Smooth muscle cell (in vitro differentiated cells): Measurements from ENCODE around the gene ITGA11. TPM values are rescaled to one million over a fixed set of nuclear protein-coding genes. Genes with fewer than 3 reads are reported as not detected.

Experiments used
- DNase-seq: peaks from one replicate; lab custom pipeline; 2025; ENCODE audit not compliant: unreplicated experiment; lab: John Stamatoyannopoulos, UW
- H2AFZ ChIP-seq: fragments of 200-600 bp; sonication (generic); 2 replicates; pipeline ENCODE4 v1.6.0; 2016; ENCODE audit warnings: antibody characterized with exemption, low read depth, mild to moderate bottlenecking
- H3F3A ChIP-seq: fragments of 200-600 bp; sonication (generic); 2 replicates; pipeline ENCODE4 v1.6.0; 2017; ENCODE audit warnings: antibody characterized with exemption, low read depth
- H3K27ac ChIP-seq: fragments of 200-600 bp; sonication (generic); 2 replicates; pipeline ENCODE4 v1.5.1; 2016; ENCODE audit warnings: low read depth, mild to moderate bottlenecking
- H3K27me3 ChIP-seq: fragments of 200-600 bp; sonication (generic); 2 replicates; pipeline ENCODE4 v1.6.1; 2016; ENCODE audit warnings: low read depth, mild to moderate bottlenecking
- H3K36me3 ChIP-seq: fragments of 200-600 bp; sonication (generic); 2 replicates; pipeline ENCODE4 v1.5.1; 2016; ENCODE audit warnings: low read depth
- H3K4me1 ChIP-seq: fragments of 200-600 bp; sonication (generic); 2 replicates; pipeline ENCODE4 v1.5.1; 2016; ENCODE audit warnings: low read depth
- H3K4me2 ChIP-seq: fragments of 200-600 bp; sonication (generic); 2 replicates; pipeline ENCODE4 v1.6.0; 2016; ENCODE audit warnings: mild to moderate bottlenecking
- H3K4me3 ChIP-seq: fragments of 200-600 bp; sonication (generic); 2 replicates; pipeline ENCODE4 v1.5.1; 2016; ENCODE audit warnings: mild to moderate bottlenecking
- H3K79me2 ChIP-seq: fragments of 200-600 bp; sonication (generic); 2 replicates; pipeline ENCODE4 v1.6.0; 2016; ENCODE audit warnings: low read depth, mild to moderate bottlenecking
- H3K9ac ChIP-seq: fragments of 200-600 bp; sonication (generic); 2 replicates; pipeline ENCODE4 v1.6.0; 2016; ENCODE audit warnings: low read depth
- H3K9me3 ChIP-seq: fragments of 200-600 bp; sonication (generic); replicated peaks from 2 replicates; pipeline ENCODE4 v1.5.1; 2016; ENCODE audit warnings: low read depth
- H4K20me1 ChIP-seq: fragments of 200-600 bp; sonication (generic); 2 replicates; pipeline ENCODE4 v1.6.0; 2016; ENCODE audit warnings: low read depth
- WGBS: methylation state at CpG from one replicate; pipeline ENCODE4 v1.1.7; 2016; ENCODE audit warnings: low lambda C conversion rate; 5-methylcytosine and 5-hydroxymethylcytosine counted together
- polyA plus RNA-seq: library from polyadenylated mRNA; unstranded; fragments of >200 nt; fragmentation: Nextera tagmentation; extraction: Ambion mirVana; gene quantifications from 2 replicates; pipeline ENCODE4 v1.2.1, GENCODE V29; 2016
- total RNA-seq: library from RNA; depleted of rRNA; stranded (reverse); fragments of >200 nt; gene quantifications from 2 replicates; pipeline ENCODE4 v1.2.3, GENCODE V29; 2014
- TF ChIP-seq, protein P1 (sequence below): fragments of 200-600 bp; sonication (generic); IDR thresholded peaks from 2 replicates; pipeline ENCODE4 v1.5.1; 2017; ENCODE audit warnings: borderline replicate concordance, mild to moderate bottlenecking, antibody characterized with exemption; ENCODE audit not compliant: insufficient read depth, poor library complexity, severe bottlenecking

The ITGA11 gene
- total and polyA plus RNA-seq, 2 experiments from 2014 or later, result 87.8 to 133 TPM

DNA sequence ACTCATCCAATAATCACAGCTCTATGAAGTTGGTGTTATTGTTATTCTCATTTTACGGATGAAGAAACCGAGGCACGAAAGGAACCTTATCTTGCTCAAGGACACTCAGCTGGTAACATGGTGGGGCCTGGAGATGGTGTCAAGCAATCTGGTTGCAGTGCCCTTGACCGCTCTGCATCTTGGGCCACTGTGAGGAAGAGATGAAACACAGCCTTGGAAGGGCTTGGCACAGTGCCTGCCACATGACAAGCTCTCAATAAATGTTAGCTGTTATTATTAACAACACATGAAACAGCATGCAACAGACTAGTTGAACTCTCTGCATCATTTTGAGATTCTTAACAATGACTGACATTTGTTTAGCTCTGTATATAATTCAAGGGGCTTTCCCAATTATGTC lies 10.1 kb upstream of the ITGA11 start:
- Histone ChIP-seq H3K79me2 (no peaks in the 10 kb centered on the region), H2AFZ (no peak overlapping the region), H3K4me2 (peak overlapping the region; percentile 77), H3K9ac (no peak overlapping the region), H3K27ac (peak overlapping the region; percentile 72), H3K36me3 (no peaks in the 10 kb centered on the region), H3K9me3 (no peaks in the 10 kb centered on the region), H3F3A (peaks cover 16% of the 10 kb centered on the region), H4K20me1 (no peaks in the 10 kb centered on the region), H3K27me3 (no peaks in the 10 kb centered on the region), H3K4me3 (no peak overlapping the region), H3K4me1 (peaks cover 5% of the 10 kb centered on the region)
- whole genome bisulfite sequencing, result 53% methylated on average over 4 of the region's 4 CpGs
- TF ChIP-seq, protein P1, sequence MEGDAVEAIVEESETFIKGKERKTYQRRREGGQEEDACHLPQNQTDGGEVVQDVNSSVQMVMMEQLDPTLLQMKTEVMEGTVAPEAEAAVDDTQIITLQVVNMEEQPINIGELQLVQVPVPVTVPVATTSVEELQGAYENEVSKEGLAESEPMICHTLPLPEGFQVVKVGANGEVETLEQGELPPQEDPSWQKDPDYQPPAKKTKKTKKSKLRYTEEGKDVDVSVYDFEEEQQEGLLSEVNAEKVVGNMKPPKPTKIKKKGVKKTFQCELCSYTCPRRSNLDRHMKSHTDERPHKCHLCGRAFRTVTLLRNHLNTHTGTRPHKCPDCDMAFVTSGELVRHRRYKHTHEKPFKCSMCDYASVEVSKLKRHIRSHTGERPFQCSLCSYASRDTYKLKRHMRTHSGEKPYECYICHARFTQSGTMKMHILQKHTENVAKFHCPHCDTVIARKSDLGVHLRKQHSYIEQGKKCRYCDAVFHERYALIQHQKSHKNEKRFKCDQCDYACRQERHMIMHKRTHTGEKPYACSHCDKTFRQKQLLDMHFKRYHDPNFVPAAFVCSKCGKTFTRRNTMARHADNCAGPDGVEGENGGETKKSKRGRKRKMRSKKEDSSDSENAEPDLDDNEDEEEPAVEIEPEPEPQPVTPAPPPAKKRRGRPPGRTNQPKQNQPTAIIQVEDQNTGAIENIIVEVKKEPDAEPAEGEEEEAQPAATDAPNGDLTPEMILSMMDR, result no peak
- DNase-seq, result no peak

DNA sequence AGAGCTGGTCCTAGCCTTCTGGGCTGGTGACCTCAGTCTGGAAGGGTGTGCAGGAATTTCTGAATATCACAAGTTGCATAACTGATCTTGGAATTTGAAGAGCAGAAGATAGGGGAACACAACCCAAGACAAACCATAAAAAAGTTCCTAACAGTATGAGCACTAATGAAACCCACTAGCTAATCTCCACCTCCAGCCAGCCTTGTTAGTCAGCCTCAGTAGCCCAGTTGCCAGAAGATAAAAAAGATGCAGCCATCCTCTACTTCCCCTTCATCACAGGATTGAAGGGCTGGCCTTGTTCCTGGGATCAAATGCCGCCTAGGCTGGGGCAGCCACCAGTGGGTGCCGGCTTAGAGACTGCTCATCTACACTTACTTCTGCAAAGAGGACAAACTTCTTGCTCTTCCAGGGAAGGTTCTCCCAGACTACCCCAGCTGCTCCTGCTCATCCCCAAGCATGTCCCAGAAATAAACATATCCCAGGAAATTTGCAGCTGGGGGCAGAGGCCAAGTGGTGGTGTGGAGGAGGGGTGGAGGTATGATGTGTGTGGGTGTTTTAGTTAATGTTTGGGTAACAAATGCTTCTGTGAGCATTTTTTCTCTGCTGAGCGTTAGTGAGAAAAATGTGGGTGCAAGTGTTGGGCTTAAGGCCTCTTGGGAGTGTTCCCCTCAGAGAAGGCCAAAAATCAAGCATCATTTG lies 9.2 kb upstream of the ITGA11 start:
- Histone ChIP-seq H3K9ac (no peak overlapping the region), H4K20me1 (no peaks in the 10 kb centered on the region), H3K4me2 (peak overlapping the region; percentile 77), H2AFZ (no peak overlapping the region), H3K9me3 (no peaks in the 10 kb centered on the region), H3K4me3 (no peak overlapping the region), H3K79me2 (no peaks in the 10 kb centered on the region), H3K27me3 (no peaks in the 10 kb centered on the region), H3K4me1 (peaks cover 5% of the 10 kb centered on the region), H3F3A (peaks cover 16% of the 10 kb centered on the region), H3K27ac (peak overlapping the region; percentile 72), H3K36me3 (no peaks in the 10 kb centered on the region)
- 29% methylated on average over 3 of the region's 3 CpGs for WGBS
- DNase-seq, result no peak
- TF ChIP-seq, protein P1, result no peak

DNA sequence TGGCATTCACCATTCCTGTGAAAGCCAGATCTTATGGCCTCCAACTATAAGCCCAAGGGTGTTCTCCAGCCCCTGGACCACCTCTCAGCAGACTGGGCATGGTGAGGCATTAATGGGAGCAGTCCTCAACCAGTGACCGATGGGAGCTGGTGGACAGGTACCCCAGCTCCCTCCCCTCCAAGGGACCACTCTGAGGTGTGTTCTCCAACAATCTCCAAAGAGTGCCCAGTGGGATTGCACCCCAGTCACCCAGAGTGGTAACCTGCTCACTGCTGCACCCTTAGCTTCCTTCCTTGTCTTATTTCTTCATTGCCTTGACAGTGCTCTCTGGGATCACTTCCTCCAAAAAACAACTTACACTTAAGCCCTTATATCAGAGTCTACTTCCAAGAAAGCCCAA lies 8.2 kb upstream of the ITGA11 start:
- Histone ChIP-seq H3K36me3 (no peaks in the 10 kb centered on the region), H2AFZ (no peak overlapping the region), H3K9ac (no peak overlapping the region), H3K4me1 (peaks cover 5% of the 10 kb centered on the region), H3F3A (peaks cover 16% of the 10 kb centered on the region), H3K4me2 (peak overlapping the region; percentile 77), H4K20me1 (no peaks in the 10 kb centered on the region), H3K4me3 (no peak overlapping the region), H3K27me3 (no peaks in the 10 kb centered on the region), H3K9me3 (no peaks in the 10 kb centered on the region), H3K79me2 (no peaks in the 10 kb centered on the region), H3K27ac (peak overlapping the region; percentile 72)
- TF ChIP-seq, protein P1, result no peak
- no peak for DNase-seq
- 96% methylated on average over 1 of the region's 1 CpG for WGBS

DNA sequence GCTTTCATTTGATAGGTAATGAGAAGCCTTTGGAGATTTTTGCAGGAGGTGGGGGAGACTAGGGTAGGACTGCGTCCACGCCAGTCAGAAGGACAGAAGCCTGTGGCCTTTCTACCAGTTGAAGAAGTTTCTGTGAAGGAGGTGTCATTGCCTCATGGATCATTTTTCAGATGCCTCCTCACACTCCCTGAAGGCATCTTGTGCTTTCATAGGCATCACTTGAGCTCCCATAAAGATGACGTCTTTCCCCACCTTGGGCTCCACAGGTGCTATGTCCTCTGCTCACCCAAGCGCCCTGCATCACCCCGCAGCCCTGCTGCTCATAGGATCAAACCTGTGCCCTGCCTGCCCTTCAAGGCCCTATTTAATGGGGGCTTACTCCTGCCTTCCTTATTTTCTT lies 7.5 kb upstream of the ITGA11 start:
- Histone ChIP-seq H3K4me1 (peaks cover 5% of the 10 kb centered on the region), H3K4me3 (no peak overlapping the region), H3K4me2 (no peak overlapping the region), H3F3A (peaks cover 16% of the 10 kb centered on the region), H2AFZ (no peak overlapping the region), H3K36me3 (no peaks in the 10 kb centered on the region), H3K27me3 (no peaks in the 10 kb centered on the region), H4K20me1 (no peaks in the 10 kb centered on the region), H3K27ac (no peak overlapping the region), H3K79me2 (no peaks in the 10 kb centered on the region), H3K9me3 (no peaks in the 10 kb centered on the region), H3K9ac (no peak overlapping the region)
- TF ChIP-seq, protein P1, result no peak
- WGBS, result 83% methylated on average over 5 of the region's 5 CpGs
- no peak for DNase-seq
